ENCODE data around the gene CD58. TPM values are rescaled to one million over a fixed set of nuclear protein-coding genes. Genes with fewer than 3 reads are reported as not detected.
"Not testable (repeated sequence)": the region's sequence is repeated elsewhere in the genome, so short reads cannot be mapped to it uniquely, and the experiment has no call there.

The CD58 gene
- total RNA-seq, 1 donor from 2014 or later, result 7.2 TPM

- H3K4me1 Mint-ChIP-seq (ENCODE audit: unreplicated experiment), result peaks cover 25% of the 10 kb centered on the region
- not testable (repeated sequence) for H3K36me3 Mint-ChIP-seq; H3K27me3 Mint-ChIP-seq; H3K9me3 Mint-ChIP-seq; DNase-seq (ENCODE audit: extremely low spot score, unreplicated experiment); H3K4me3 Mint-ChIP-seq; H3K27ac Mint-ChIP-seq
- TF ChIP-seq CTCF (conservative IDR thresholded peaks at IDR 0.05), result peak; percentile 63
These were observed 24.4 kb upstream of the CD58 start for GRCh38 chr1:116595065-116595840.

- not testable (repeated sequence) for H3K9me3 Mint-ChIP-seq; H3K4me3 Mint-ChIP-seq; H3K27ac Mint-ChIP-seq; DNase-seq (ENCODE audit: extremely low spot score, unreplicated experiment); H3K27me3 Mint-ChIP-seq; H3K36me3 Mint-ChIP-seq
- H3K4me1 Mint-ChIP-seq (ENCODE audit: unreplicated experiment), result peaks cover 33% of the 10 kb centered on the region
These were observed 23.2 kb upstream of the CD58 start for GRCh38 chr1:116593977-116594376.

GRCh38 chr1:116593401-116593800 is 22.6 kb upstream of the CD58 start:
- H3K27ac Mint-ChIP-seq; H3K27me3 Mint-ChIP-seq; H3K36me3 Mint-ChIP-seq; H3K9me3 Mint-ChIP-seq; DNase-seq (ENCODE audit: extremely low spot score, unreplicated experiment); H3K4me3 Mint-ChIP-seq: not testable (repeated sequence)
- H3K4me1 Mint-ChIP-seq (ENCODE audit: unreplicated experiment), result peaks cover 33% of the 10 kb centered on the region

GRCh38 chr1:116591951-116592605 is 21.3 kb upstream of the CD58 start:
- not testable (repeated sequence) for DNase-seq (ENCODE audit: extremely low spot score, unreplicated experiment); H3K9me3 Mint-ChIP-seq; H3K27me3 Mint-ChIP-seq
- Mint-ChIP-seq H3K4me1 (ENCODE audit: unreplicated experiment) (peaks cover 40% of the 10 kb centered on the region), H3K36me3 (peaks cover 18% of the 10 kb centered on the region), H3K4me3 (peak overlapping the region; percentile 40), H3K27ac (peak overlapping the region; percentile 66)

GRCh38 chr1:116591006-116591950 is 20.5 kb upstream of the CD58 start:
- not testable (repeated sequence) for H3K9me3 Mint-ChIP-seq; H3K27me3 Mint-ChIP-seq; DNase-seq (ENCODE audit: extremely low spot score, unreplicated experiment); H3K4me3 Mint-ChIP-seq
- Mint-ChIP-seq H3K4me1 (ENCODE audit: unreplicated experiment) (peaks cover 46% of the 10 kb centered on the region), H3K27ac (peak overlapping the region; percentile 52), H3K36me3 (peaks cover 18% of the 10 kb centered on the region)

- H3K9me3 Mint-ChIP-seq; DNase-seq (ENCODE audit: extremely low spot score, unreplicated experiment); H3K4me3 Mint-ChIP-seq; H3K27ac Mint-ChIP-seq; H3K27me3 Mint-ChIP-seq: not testable (repeated sequence)
- Mint-ChIP-seq H3K36me3 (peaks cover 18% of the 10 kb centered on the region), H3K4me1 (ENCODE audit: unreplicated experiment) (peaks cover 42% of the 10 kb centered on the region)
These were observed 19.7 kb upstream of the CD58 start for GRCh38 chr1:116590359-116591005.

GRCh38 chr1:116589101-116589735 is 18.4 kb upstream of the CD58 start:
- not testable (repeated sequence) for DNase-seq (ENCODE audit: extremely low spot score, unreplicated experiment); H3K27me3 Mint-ChIP-seq; H3K9me3 Mint-ChIP-seq
- H3K27ac Mint-ChIP-seq, result peak overlapping the region; percentile 57
- H3K4me1 Mint-ChIP-seq (ENCODE audit: unreplicated experiment), result peaks cover 41% of the 10 kb centered on the region
- peaks cover 18% of the 10 kb centered on the region for H3K36me3 Mint-ChIP-seq
- peak overlapping the region; percentile 29 for H3K4me3 Mint-ChIP-seq
